GM12873 (cell line): ENCODE measurements around the gene CARMIL3.

Source experiments
- TF ChIP-seq, protein P1 (sequence below): IDR thresholded peaks from 2 replicates; pipeline ENCODE4 v1.5.1; 2012; ENCODE audit warnings: low read depth, mild to moderate bottlenecking, moderate library complexity, low read length, control low read depth; ENCODE audit not compliant: insufficient read depth; ENCODE audit errors: missing control alignments

The CARMIL3 gene

GRCh38 chr14:24100197-24100981, 48.6 kb downstream of the CARMIL3 start:
- TF ChIP-seq, protein P1, sequence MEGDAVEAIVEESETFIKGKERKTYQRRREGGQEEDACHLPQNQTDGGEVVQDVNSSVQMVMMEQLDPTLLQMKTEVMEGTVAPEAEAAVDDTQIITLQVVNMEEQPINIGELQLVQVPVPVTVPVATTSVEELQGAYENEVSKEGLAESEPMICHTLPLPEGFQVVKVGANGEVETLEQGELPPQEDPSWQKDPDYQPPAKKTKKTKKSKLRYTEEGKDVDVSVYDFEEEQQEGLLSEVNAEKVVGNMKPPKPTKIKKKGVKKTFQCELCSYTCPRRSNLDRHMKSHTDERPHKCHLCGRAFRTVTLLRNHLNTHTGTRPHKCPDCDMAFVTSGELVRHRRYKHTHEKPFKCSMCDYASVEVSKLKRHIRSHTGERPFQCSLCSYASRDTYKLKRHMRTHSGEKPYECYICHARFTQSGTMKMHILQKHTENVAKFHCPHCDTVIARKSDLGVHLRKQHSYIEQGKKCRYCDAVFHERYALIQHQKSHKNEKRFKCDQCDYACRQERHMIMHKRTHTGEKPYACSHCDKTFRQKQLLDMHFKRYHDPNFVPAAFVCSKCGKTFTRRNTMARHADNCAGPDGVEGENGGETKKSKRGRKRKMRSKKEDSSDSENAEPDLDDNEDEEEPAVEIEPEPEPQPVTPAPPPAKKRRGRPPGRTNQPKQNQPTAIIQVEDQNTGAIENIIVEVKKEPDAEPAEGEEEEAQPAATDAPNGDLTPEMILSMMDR, result no peak

GRCh38 chr14:24100982-24101494, 49.2 kb downstream of the CARMIL3 start:
- TF ChIP-seq, protein P1, result no peak

DNA sequence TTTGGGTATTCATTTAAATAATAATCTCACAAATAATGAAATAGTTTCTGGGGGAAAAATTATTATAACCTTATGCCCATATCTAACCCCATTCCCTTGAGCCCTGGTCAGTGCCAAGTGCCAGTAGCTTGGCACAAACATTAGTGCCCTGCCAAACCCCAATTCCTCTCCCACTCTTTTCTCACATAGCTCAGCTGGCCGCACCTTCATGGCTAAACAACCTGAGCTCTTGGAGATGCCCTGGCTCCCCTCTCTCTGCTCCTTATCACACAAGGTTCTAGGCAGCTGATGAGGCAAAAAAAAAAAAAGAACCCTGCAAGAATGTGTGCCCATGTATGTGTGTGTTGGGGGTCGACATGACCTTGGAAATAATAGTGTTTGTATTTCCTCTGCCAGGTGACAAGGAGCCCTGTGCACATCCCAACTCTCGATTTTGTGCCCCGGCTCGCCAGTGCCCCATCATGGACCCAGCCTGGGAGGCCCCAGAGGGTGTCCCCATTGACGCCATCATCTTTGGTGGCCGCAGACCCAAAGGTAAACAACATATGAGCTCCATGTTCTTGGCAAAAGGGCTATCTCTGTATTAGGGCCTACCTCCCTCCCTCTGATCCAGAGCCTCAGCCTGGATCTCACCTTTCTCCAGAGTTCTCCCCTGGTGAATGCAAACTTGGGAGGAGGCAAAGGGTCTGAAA, 50.7 kb downstream of the CARMIL3 start:
- TF ChIP-seq, protein P1, result no peak

GRCh38 chr14:24103451-24103850, 51.6 kb downstream of the CARMIL3 start:
- TF ChIP-seq, protein P1, result no peak

DNA sequence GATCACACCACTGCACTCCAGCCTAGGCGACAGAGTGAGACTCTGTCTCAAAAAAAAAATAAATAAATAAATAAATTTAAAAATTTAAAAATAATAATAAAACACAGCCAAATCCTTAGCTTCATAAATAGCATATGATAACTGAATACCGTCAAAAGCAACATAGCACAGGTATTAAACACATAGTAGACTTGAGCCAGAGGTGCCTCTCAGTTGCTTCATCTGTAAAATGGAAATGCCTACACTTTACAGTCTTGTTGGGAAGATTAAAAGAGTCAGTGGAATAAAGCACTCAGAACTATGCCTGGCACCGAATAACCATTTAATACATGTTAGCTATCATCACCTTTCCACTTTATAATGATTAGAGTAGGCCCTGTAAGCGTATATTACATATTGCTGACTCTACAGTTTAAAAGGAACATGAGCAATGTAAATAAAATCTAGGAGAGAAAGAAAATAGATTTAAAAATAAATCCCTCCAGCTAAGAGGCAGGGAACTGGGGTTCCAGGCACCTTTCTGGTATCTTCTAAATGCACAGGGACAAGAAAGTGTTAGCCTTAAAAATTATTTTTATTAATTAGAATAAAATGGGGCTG, 55.0 kb downstream of the CARMIL3 start:
- TF ChIP-seq, protein P1, result no peak

GRCh38 chr14:24108336-24108874, 56.6 kb downstream of the CARMIL3 start:
- TF ChIP-seq, protein P1, result no peak

GRCh38 chr14:24110060-24110459, 58.3 kb downstream of the CARMIL3 start:
- TF ChIP-seq, protein P1, result no peak
